EL (cell line): ENCODE data around the gene CCDC172.
"Not testable (repeated sequence)": the region's sequence is repeated elsewhere in the genome, so short reads cannot be mapped to it uniquely, and the experiment has no call there.

ENCODE experiments used
- DNase-seq: peaks from one replicate; pipeline ENCODE4 v3.0.0-alpha.2; 2016

The CCDC172 gene

GRCh38 chr10:116352125-116352524, 27.9 kb downstream of the CCDC172 start:
- no peak for DNase-seq

GRCh38 chr10:116353817-116354216, 29.6 kb downstream of the CCDC172 start:
- DNase-seq, result no peak

GRCh38 chr10:116355341-116355740, 31.1 kb downstream of the CCDC172 start:
- DNase-seq, result no peak

- DNase-seq, result no peak
Measured at GRCh38 chr10:116356833-116357232, 32.6 kb downstream of the CCDC172 start.

GRCh38 chr10:116364868-116365267, 40.6 kb downstream of the CCDC172 start:
- no peak for DNase-seq

GRCh38 chr10:116371737-116372136, 47.5 kb downstream of the CCDC172 start:
- peak; percentile 7 for DNase-seq

- no peak for DNase-seq
Measured at GRCh38 chr10:116382290-116382689, 58.0 kb downstream of the CCDC172 start.

GRCh38 chr10:116385311-116385710, 61.1 kb downstream of the CCDC172 start:
- DNase-seq, result no peak

GRCh38 chr10:116385994-116386809, 62.0 kb downstream of the CCDC172 start:
- peak; percentile 49 for DNase-seq

GRCh38 chr10:116393246-116393831, 69.1 kb downstream of the CCDC172 start:
- not testable (repeated sequence) for DNase-seq

GRCh38 chr10:116395223-116395985, 71.2 kb downstream of the CCDC172 start:
- DNase-seq, result no peak

GRCh38 chr10:116398224-116398623, 74.0 kb downstream of the CCDC172 start:
- no peak for DNase-seq

- DNase-seq, result no peak
Measured at GRCh38 chr10:116402858-116403257, 78.6 kb downstream of the CCDC172 start.

- peak; percentile 3 for DNase-seq
Measured at GRCh38 chr10:116403740-116404250, 79.5 kb downstream of the CCDC172 start.

- DNase-seq, result no peak
Measured at GRCh38 chr10:116408719-116409118, 84.5 kb downstream of the CCDC172 start.

- no peak for DNase-seq
Measured at GRCh38 chr10:116410351-116410750, 86.1 kb downstream of the CCDC172 start.

GRCh38 chr10:116417821-116418220, 93.6 kb downstream of the CCDC172 start:
- DNase-seq, result no peak

GRCh38 chr10:116418389-116418788, 94.1 kb downstream of the CCDC172 start:
- DNase-seq, result no peak

- DNase-seq, result no peak
Measured at GRCh38 chr10:116421815-116422214, 97.6 kb downstream of the CCDC172 start.

GRCh38 chr10:116427671-116428070, 103.4 kb downstream of the CCDC172 start, which contains the start of gene PNLIPRP3:
Gene PNLIPRP3, plus strand, starts transcription at chr10:116427847. Its CDS starts 166 bp downstream, at chr10:116428013.
- DNase-seq, result no peak

- no peak for DNase-seq
Measured at GRCh38 chr10:116429288-116429977, 105.2 kb downstream of the CCDC172 start.
